Myocyte (in vitro differentiated cells): ENCODE measurements around the gene KCNE2. TPM values are rescaled to one million over a fixed set of nuclear protein-coding genes. Genes with fewer than 3 reads are reported as not detected.

ENCODE experiments used
- DNase-seq: peaks from one replicate; pipeline ENCODE4 v3.0.0-alpha.2; 2012; ENCODE audit warnings: low read depth
- polyA plus RNA-seq: library from polyadenylated mRNA; unstranded; fragments of >200 nt; gene quantifications from one replicate; pipeline ENCODE4 v1.2.1, GENCODE V29; 2012; ENCODE audit warnings: missing spikeins
- total RNA-seq: library from RNA; depleted of rRNA; stranded (reverse); fragments of >200 nt; gene quantifications from 2 replicates; pipeline ENCODE4 v1.2.3, GENCODE V29; 2014

KCNE2 gene
- total RNA-seq: 0.47 TPM in 1 of 2 replicates, not detected in the other
- polyA plus RNA-seq: 0.45 TPM

DNA sequence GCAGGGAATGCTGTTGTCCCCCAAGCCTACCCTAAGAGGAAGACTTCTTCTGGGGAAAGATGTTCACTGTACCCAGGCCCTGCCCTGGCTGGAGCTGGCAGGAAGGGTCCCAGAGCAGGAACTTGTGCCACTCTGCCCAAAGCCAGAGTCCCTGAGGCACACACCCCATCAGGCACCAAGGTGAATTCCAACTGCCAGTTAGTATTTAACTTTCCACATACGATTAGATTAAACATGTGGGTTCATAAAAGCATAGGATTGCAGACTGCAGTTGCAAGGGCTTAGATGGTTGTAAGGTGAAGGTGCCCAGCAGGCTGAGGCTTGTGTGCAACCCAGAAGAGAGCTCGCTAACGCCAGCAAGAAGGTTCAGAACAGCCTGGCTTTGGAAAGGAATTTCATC, at the start of gene KCNE2:
Gene KCNE2, plus strand, starts transcription at position 274 of the 400 bp plus-strand sequence. CDS start 6,473 bp downstream, outside the sequence.
- DNase-seq: no peak

- no peak for DNase-seq
These were observed 44.2 kb upstream of the KCNE2 start for GRCh38 chr21:34319585-34319984.

DNA sequence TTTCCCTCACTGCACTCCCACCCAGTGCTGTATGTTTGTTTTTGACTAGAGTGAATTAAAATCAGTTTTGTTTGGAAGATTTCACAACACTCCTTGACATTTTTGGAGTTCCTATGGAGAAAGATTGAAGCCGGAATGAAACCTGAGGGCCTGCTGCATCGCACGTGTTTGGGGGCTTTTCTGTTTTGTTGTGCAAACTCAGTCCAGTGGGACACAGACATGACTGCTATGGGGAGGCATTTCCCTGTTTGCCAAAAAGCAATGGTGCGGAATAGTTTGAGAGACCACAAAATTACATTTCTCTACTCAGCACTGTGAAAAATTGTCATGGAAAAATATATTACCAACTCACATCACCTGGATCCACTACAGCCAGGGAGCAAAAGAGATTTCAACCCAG, 43.8 kb upstream of the KCNE2 start:
- DNase-seq: no peak

DNA sequence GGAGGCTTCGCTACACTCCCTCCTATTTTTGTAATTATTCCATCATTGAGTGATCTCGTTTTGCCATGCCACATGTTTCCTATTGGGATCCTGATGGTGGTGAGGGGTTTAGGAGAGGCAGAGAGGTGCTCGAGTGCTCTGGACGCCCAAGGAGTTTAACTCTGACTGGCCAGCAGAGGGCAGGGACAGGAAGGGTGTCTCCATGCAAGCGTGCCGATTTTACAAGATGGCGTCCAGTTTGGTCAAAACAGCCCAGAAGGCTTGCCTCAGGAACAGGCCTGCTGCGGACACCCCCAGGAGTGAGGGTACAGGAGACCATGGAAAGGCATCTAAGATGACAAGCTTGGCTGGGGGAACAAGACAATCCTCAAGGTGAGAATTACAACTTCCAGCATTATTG, 33.8 kb upstream of the KCNE2 start:
- no peak for DNase-seq

DNA sequence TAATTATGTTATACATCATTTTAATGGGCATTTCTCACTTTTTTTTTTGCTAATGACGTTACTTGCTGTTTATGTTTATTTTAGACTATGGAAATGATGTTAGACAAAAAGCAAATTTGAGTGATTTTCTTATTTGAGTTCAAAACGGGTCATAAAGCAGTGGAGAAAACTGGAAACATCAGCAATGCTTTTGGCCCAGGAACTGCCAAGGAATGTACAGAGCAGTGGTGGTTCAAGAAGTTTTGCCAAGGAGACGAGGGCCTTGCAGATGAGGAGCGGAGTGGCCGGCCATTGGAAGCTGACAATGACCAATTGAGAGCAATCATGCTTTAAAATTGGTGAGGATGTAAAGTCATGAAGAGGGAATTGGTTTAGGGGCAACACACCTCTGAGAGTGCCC, 32.1 kb upstream of the KCNE2 start:
- DNase-seq: no peak

DNA sequence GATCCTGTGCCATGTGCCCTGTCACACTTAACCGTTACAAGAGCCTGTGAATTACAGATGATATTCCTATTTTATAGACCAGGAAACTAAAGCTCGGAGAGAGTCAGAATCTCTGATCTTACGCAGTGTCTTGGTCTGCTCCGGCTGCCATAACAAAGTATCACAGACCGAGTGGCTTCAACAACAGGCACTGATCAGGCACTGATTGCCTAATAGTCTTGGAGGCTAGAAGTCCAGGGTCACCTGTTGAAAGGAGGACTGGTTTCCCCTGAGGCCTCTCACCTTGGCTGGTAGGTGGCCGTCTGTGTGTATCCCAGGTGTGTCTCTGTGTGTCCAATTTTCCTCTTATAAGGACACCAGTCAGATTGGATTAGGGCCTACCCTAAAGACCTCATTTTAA, 31.5 kb upstream of the KCNE2 start:
- no peak for DNase-seq

DNA sequence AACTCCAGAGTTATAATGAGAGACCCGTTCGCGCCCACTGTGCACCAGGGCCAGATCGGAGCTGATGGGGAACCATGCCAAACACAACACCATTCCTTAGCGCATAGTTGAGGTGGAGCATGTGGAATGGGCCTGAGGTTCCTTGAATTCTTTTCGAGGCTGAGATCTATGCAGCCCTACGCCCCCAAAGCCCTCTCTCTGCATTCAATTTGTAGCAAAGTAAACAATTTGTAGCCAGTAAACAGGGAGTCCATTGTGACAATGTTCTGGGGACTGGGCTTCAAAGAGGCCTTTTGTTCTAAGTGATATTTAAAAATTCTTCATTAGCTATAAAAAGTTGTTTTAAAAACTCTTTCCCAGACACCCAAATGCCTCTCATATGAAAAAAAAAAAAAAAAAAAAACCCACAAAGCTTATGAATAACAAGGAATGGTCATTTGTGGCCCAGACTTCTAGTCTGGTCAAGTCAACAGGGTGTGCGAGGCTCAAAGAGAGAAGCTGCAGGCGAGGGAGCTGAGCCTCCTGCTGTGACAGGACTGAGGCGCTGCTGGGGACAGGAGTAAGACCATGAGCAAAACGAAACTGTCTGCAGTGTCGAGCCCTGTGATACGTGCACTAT, 30.6 kb upstream of the KCNE2 start:
- DNase-seq: peak; percentile 64

DNA sequence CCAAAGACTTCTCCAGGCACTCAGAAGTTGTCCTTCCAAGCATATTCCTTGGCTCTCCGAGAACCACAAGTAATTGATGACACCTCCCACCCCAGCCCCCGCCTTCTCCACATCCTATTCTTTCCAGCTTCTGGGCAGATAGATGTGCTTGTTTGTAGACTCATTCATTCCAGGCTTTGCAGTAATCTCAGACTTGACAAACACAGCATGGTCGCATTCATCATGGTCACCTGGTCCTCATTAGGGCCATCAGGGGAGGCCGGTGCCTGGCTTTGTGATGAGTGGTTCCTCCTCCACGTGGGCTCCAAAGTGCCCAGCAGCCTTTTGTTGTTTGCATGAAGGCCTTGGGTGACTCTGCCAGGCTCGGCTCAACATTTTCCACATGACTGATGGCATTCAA, 28.5 kb upstream of the KCNE2 start:
- no peak for DNase-seq

GRCh38 chr21:34336245-34336644, 27.6 kb upstream of the KCNE2 start:
- no peak for DNase-seq

- no peak for DNase-seq
These were observed 26.9 kb upstream of the KCNE2 start for GRCh38 chr21:34336756-34337391.

DNA sequence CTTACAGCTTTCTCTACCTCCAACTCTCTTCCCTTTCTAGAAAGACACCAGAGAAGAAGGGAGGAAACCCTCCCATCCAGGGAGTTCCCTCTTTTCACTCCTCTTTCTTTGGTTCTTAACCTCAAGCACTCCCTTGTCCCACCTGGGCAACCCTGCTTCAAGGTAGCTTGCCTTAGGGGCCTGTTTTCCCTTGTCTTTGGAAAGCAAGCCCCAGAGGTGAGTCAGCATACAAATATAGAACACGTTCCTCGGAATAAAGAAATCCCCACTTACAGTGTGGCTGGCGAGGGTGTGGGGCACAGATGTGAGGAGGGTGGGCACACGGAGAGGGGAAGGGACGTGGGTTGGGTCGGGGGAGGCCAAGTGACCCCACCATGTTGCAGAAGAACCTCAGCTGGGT, 26.1 kb upstream of the KCNE2 start:
- peak; percentile 41 for DNase-seq

DNA sequence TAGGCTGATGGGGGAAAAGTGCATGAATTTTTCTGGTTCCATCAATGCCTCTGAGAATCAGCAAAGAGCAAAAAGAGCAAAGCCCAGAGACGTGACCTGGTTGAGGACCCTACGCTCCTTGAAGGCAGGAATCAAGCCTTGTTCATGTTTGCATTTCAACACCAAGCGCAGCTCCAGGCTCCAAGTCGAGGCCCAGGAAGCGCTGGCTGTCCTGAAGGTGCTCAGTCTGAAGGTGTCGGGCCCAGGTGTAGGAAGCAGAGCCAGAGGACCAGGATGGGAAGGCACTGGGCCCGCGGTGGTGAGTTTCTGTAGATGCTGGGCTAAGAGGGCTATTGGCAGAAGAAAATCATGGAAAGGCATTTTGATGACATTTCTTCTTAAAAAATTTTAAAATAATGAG, 25.6 kb upstream of the KCNE2 start:
- no peak for DNase-seq

DNA sequence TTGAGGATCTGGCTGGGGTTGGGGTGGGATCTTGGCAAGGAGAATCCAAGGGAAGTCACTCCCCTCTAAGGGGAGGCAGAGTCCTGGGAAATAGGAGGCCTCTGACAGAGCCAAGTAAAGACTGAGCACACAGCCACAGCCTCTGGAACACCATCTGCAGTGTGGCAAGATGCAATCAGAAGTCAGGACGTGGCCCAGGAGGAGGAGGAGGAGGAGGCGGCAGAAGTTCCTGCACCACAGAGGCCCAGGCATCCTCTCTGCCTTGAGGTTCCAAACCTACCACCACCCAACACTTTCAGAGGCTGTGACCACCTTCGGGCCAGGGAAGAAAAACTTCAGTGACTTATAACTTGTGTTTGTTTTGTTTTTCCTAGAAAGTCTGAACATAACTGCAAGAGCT, 23.7 kb upstream of the KCNE2 start:
- no peak for DNase-seq

- DNase-seq: no peak
These were observed 21.3 kb upstream of the KCNE2 start for GRCh38 chr21:34342476-34342875.

DNA sequence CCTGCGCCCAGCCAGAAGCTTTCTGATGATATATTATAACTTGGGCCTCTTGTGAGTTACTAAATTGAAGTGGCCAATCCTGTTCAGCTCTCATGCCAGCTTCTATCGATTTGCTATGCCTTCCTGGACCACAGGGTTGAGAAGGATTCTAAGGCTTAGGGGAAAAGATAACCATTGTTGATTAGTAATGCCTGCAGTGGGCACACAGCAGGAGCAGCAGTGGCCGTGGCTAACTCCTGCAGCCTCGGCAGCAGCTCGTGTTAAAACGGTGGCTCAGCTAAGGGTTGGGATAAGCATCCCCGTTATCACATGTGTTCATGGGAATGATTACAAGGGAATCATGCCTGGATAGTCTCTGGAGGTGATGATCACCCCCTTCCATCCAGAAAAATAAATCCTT, 20.5 kb upstream of the KCNE2 start:
- no peak for DNase-seq

DNA sequence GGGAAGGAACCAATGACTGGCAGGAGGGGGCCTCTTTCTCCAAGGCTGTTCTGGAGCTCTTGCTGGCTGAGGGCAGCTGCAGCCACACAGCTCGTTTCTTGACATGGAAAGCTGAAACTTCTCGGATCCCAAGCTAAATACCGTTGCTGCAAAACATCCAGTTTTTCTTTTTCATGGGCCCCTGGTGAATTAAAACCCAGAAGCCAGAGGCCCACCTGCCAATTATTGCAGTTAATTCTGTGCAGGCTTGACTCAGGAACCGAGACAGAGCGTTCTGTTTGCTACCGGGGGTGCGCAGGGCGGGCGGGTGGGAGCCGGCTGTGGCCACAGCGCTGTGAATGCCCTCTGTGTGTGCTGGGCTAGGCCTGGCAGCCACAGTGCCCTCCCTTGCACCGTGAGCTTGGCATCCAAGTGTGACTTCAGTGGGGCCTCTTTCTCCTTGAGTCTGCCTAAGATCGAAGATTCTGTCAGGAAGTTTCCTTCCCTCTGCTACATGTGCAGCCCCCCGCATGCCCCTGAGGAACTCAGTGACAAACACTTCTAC, 19.9 kb upstream of the KCNE2 start:
- no peak for DNase-seq

DNA sequence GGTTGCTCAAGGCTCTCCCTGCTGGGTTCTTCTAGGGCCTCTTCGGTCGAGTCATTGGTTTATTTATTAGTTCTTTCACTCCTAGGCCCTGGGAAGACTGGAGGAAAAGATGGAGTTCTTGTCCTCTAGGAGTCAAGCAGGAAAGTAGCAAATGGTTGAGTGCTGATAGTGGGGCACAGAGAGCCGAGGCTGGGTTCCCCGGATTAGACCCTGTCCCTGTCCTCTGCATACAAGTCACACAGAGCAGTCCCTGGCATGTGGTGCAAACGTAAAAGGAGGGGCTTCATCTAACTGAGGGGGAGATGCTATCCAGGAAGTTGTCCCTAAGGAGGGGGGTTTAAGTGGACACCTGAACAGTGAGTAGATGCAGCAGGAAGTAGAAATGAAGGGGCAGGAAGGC, 19.2 kb upstream of the KCNE2 start:
- no peak for DNase-seq

DNA sequence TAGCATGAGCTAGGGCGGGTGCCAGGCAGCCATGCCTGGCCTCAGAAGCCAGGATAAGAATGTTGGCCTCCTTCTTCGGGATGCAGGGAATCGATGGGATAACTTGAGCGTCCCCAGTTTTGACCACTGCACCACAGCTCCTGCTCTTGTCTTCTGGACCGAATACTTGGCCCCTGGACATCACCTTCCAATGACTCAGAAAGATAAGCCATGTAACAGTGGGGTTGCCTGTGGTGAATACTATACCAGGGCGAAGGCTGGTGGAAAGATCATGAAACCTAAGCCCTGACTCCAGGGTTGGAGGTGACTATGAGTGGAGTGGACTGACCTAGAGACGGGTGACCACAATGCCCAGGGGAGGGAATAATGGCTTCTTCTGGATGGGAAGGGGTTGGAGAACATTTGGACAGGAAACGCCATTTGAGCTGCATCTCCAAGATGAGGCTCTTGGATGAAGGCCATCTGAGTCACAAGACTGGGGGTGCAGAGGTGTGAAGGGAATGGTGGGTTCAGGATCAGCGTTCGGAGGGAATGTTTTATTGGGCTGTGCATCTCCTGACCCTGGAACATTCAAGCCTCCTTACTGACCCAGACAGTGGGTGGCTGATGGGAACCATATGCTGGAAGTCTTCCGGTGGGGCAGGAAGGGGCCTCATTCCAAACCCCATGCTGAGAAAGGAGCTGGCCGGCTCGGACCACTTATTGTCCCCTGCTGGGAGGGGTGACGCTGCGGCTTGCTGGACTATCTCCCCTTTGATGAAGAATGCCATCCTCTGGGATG, 18.5 kb upstream of the KCNE2 start:
- DNase-seq: no peak

DNA sequence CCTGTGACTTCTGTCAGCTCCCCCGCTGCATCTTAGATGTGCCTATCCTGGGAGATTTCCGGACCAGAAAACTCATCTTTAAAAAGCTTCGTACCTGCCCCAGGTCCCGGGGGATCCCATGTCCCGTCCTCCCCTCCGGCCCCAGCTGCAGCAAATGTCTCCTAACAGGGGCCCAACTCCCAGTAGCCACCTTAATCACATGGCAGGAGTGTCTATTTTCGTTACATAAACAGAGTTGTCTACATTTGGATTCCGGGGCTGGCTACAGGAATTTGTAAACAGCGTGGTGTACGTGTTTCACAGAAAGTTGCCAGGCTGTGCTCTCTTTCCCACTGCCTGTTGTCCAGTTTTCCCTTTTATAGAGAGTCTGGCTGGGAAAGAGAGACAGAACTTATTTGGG, 17.9 kb upstream of the KCNE2 start:
- no peak for DNase-seq

DNA sequence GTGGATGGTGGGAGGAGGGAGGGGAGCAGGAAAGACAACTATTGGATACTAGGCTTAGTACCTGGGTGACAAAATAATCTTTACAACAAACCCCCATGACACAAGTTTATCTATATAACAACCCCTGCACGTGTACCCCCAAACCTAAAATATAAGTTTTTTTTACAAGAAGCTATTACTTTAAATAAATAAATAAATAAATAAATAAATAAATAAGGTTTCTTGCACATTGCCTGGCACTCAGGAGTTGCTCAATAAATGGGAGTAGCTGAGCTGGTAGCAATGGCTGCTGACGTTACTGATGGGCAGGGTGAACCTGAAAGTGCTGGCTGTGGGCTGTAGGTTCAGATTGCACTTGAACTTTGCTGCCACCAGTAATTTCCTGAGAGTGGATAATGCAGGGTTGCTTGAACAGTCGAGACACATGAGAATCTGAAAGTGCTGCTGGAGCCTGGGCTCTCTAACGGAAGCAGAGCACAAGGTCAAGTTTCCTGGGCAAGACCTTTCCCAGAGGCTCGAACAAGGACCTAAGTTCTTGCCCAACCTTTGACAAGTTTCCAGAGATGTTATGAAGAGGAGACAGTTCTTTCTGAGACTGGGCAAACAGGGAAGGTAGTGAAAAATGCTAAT, 14.8 kb upstream of the KCNE2 start:
- DNase-seq: no peak

GRCh38 chr21:34351786-34352241, 12.0 kb upstream of the KCNE2 start:
- DNase-seq: peak; percentile 39

DNA sequence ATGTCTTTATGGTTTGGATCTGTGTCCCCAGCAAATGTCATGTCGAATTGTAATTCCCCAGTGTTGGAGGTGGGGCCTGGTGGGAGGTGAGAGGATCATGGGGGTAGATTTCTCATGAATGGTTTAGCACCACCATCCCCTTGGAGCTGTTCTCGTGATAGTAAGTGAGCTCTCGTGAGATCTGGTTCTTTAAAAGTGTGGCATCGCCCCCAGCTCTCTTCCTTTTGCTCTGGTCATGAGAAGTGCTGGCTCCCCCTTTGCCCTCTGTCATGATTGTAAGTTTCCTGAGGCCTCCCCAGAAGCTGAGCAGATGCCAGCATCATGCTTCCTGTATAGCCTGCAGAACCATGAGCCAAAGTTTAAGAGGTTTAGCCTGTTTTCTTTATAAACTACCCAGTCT, 11.2 kb upstream of the KCNE2 start:
- no peak for DNase-seq
